GM19099 (cell line): ENCODE results near the gene SPO11.

ENCODE experiments used
- POLR2A ChIP-seq: IDR thresholded peaks from 3 replicates; pipeline ENCODE4 v1.6.1; 2011; ENCODE audit warnings: low read depth; ENCODE audit not compliant: insufficient read length; ENCODE audit errors: extremely low read depth

Gene SPO11

DNA sequence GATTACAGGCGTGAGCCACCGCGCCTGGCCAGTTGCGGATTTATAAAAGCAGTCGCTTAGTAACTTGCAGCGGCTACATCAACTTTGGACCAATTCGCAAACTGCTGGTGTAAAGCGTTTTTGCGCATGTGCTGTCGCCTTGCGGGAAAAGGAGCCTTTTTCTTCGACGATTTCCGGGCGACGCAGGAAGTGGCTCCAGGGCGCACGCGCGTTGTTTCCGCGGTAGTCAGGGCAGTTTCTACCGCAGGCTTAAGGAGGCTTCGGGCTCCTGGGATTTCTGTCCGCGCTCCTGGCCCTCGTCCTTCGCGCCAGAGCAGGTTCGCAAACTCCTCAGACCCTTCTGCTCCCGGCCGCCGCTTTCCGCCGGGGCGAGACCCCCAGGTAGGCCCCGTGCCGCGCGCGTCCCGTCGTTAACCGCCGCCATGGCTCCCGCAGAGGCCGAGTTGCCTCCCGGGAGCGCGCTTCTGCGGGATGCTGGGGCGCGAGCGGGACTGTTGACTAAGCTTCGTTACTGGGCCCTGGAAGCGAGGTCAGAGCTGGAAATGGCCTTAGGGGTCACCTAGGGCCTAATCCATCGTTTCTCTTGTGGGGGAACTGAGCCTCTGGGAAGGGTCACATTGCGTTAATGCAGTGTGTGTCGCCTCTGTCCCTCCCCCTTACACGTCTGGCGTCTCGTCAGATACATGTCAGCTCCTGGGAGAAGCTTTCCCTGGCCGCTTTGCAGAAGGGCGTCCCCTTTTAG is 21.6 kb downstream of the SPO11 start, which contains the start of gene RAE1:
Gene RAE1, plus strand, starts transcription at position 214 of the 742 bp plus-strand sequence. CDS start 2,784 bp downstream, outside the sequence.
- peak; percentile 81 for TF ChIP-seq POLR2A

DNA sequence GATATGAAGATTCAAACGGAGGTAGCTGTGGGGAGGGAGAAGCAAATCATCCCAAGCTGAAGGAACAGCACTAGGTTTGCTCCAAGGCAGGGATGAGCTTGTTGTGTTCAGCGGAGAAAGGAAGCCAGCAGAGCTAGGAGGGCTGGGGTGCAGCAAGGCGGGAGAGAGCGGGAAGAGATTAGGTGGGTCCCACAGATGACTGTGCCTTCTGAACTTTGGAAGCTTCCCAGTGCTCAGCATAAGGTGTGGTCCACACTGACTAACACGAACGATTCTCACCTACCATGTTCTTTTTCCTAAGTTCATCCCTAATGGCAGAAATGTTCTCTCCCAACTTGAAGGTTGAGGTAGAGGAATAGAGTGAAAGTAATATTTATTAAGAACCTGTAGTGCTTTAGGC is 22.7 kb downstream of the SPO11 start:
- no peak for TF ChIP-seq POLR2A

DNA sequence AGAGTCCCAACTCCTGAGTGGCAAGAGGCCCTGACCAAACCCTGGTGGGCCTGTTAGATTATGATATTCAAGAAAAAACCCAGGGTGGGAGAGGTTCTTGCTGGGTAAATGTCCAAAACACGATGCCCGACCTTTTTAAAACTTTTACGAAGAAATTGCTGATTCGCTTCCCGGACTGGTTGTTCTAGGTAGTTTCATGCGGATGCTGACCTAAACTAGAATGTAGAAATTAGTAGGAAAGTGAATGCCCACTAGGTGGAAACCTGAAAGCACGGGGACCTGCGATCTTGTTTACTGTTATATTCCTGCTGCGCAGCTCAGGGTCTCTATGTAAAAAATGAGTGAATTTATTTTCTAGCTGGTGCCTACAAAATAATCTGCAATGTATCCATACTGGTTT is 23.7 kb downstream of the SPO11 start:
- no peak for TF ChIP-seq POLR2A

DNA sequence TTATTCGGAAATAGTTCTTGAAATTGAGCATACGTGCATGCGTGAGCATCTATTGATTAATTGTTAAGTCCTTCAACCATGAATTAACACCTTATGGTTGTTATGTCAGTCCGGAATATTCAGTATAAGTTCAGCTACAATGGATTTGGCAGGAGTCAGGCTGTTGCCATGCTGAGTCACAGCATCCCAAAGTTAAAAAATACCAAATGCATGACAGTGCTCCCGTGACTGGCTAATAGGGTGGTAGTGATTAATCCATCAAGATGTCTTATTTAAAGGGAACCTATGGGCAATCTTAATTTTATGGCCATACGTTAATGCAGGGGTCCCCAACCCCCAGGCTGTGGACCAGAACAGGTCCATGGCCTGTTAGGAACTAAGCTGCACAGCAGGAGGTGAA is 31.9 kb downstream of the SPO11 start:
- no peak for TF ChIP-seq POLR2A

DNA sequence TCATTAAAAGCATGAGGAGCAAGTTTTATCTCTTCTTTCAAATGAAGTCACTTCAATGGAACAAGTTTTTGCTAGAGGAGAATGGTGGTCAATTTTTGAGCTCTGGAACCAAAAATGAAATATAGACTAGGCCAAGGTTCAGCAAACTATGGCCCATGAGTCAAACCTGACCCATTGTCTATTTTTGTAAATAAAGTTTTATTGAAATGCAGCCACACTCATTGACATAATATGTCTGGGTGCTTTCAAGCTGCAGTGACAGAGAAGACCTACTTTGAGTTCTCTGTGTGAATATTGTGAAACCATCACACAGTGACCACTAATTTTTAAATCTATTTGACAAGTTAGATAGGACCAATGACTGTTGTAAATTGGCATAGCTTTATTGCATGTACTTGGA is 34.8 kb downstream of the SPO11 start:
- no peak for TF ChIP-seq POLR2A

DNA sequence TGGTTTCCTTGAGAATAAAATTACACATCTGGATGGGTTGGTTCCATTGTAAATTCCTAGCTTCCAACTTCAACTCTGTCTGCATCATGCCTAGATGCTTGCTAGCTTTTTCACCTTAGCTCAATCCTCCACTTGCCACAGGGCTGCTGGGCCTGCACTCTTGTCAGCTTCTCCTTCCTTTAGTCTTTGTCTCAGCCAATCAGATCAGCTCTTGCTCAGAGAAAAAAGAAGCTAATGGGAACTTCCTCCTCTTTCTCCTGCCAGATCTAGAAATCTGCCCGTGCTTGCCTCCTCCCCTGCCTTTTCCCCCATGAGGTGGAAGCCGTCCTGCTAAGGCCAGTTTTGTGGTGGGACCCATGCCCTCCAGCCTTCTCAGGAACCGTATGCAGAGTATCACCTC is 40.0 kb downstream of the SPO11 start:
- no peak for TF ChIP-seq POLR2A

DNA sequence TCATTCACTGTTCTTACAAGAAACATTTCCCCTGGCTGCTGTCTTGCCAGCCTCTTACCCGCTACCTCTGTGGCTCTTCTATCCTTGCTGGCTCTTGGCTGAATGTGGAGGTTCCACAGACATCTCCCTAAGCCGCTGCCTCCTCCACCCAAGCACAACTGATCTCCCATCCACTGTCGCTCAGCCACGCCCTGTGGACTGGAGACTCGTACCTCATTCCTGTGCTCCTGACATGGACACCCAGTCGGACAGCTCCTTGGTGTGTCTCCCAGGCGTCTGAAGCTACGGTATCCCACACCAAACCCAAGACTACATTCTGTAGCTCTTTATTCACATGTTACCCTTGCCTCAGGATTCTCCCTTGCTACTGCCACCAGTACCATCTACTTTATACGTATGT is 40.7 kb downstream of the SPO11 start:
- TF ChIP-seq POLR2A: no peak

DNA sequence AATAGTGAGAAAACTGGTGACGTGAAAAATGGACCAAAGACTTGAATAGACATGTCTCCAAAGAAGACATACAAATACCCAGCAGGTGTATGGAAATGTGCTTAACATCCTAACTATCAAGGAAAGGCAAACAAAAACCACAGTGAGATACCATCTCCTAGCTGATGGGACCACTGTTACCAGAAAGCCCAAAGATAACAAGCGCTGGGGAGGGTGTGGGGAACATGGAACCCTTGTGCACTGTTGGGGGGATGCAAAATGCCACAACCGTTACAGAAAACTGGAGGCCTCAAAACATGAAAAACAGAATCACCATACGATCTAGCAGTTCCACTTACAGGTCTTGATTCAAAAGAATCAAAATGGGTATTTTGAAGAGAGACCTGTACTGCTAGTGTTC is 41.8 kb downstream of the SPO11 start:
- TF ChIP-seq POLR2A: no peak

DNA sequence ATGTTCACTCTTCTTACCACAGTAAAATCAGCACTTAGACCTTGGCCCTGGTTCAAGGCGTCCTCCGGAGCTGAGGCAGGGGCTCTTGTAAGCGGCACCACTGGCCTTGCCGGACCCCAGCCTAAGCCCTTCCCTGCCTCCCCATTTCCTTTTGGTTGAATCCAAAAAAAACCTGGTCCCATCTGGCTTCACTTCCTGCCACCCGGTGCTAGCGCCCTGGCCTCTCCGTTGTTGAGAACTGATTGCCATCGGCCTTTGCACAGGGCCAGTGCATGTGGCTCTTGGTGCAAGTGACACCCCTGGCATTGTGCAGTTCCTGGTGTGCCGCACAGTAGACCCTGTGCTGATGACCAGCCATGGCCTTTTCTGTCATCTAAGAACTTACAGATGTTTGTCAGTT is 42.6 kb downstream of the SPO11 start:
- no peak for TF ChIP-seq POLR2A

DNA sequence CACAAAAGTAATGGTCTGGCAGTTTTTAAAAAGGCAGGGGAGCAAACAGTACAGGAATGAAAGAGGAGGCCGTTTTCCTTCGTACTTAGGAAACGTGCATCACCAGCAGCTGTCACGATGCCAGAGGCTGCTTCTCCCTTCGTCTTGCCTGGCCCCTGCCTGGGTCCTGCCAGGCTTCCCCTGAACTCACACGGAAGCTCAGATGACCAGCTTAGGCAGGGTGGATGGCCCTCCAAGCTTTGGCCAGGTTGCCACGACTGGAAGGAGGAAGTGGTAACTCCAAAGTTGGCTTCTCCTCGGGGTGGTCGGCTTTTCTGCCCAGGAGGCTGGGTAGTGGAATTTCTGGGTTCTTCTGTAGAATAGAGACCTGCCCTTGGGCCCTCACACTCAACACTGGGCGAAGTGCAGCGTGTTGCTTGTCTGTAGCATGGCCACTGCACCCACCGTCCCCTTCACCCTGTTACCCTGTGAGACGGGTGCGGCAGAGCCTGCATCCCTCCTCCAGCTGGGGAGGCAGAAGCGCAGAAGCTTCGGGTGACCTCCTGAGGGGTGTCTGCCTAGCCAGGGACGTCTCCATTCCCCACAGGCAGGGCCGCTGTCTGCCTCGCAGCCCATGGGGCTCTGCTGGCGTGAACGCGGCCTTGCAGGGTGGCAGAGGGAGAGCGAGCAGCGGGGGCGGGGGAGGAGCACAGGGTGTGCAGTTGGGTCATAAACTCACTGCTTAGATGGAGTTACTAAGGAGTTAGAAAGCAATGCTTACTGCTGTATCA is 43.2 kb downstream of the SPO11 start:
- no peak for TF ChIP-seq POLR2A

DNA sequence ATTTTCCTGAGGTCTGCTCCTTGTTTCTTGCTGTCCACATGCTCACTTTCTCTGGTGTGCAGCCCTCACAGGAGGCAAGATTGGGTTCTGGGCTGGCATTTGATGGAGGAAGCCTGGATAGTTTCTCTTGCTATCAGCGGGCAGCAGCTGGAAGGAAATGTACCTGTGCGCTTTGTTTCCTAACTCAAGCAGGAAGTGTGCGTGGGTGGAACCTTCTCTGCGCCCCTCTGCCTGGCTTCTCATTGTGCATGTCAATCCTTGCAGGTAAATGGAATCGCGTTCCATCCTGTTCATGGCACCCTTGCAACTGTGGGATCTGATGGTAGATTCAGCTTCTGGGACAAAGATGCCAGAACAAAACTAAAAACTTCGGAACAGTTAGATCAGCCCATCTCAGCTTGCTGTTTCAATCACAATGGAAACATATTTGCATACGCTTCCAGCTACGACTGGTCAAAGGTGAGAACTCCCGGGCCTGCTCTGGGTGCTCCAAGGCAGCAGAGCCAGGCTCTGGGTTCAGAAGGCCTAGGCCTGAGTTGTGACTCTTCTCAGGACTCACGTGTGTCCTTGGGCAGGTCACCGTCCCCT is 44.8 kb downstream of the SPO11 start:
- TF ChIP-seq POLR2A: no peak

DNA sequence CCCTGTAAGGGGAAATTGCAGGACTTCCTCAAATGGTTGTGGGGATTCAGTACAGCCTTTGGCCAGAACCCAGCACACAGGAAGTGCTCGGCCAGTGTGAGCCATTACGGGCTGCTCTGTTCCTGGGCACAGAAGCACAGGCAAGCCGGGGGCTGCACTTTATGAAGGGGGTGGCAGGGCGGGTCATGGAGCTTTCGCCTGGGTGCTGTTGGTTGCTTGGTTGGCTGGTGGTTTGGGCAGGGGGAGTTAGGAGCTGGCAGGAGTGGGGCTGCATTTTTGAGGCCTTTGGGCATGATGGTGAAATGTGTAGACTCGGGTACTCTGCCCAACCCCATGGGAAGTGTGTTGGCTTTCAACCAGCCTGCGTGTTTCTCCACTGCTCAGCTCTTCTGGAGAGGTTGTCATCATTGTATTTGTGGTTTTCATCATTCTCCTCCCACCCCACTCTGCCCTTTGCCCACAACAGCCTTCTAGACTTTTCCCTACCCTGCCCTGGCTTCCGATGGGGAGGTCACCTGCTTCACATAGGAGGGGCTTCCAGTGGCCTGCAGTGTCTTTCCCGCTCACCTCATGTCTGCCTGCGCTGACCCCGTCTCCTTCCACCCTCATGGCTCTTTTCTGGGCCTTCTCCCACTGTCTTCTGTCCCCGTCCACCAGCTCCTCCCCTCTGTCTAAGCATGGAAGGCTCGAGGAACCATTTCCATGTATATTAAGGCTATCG is 45.5 kb downstream of the SPO11 start:
- TF ChIP-seq POLR2A: no peak

DNA sequence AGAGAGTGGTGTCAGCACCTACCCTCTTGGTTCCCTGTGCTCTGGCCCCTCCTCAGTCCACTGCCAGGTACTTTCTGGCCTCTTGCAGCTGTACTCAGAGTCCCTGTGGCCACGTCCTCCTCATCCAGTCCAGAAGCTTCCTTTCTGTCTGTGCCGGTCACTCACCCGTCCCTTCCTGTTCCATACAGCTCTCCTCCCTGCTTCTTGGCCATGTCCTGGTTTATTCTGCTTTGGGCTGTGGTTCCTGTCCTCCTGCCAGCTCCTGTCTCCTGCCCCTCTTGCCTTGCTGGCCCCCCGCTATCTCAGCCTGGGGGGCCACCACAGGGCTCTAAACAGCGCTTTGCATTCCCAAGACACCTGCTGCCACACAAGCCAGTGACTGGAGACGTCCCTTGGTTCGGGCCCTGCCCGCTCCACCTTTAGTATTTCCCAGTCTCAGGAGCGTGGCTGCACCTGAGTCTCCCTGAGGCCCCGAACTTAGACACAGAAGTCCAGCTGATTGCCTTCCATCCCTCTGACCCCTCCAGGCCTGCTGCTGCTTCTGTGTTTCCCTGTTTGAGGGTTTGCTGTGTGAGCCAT is 46.1 kb downstream of the SPO11 start:
- no peak for TF ChIP-seq POLR2A

DNA sequence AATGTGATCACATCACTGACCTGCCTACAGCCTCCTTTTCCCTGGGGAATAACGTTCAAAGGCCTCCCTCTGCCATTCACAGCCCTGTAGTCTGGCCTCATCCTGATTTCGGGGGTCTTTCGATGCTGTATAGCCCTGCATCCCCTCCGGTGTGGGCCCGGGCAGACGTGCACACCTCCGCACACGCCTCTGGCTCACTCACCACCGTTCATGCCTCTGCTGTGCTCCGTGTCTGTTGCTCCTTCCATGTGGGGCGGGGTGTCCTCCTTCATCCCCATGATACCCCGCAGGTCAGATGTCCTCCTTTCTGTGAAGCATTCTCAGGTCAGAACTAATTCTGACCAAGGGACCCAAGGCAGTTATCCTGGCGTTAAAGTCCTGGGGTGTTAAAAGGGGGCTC is 47.7 kb downstream of the SPO11 start:
- no peak for TF ChIP-seq POLR2A

DNA sequence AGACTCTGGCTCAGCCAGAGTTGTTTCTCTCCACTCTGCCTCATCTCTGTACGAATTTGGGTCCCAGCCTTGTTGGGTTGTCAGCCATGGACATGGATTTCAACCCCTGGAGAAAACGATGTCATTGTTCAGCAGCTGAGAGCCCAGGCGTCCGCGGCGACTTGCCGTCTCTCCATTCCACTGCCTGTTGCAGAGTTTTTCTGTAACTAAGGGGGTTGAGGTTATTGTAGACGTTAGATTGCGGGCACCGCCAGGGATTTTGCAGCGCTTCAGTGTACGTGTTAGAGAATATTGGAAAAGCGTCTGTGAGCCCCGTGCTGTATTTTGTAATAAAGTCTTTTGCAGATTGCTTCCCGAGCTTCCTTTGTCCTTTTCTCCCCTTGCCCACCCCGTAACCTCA is 48.5 kb downstream of the SPO11 start:
- no peak for TF ChIP-seq POLR2A
